Panc1 (cell line): ENCODE data around the gene ITFG1. TPM values are rescaled to one million over a fixed set of nuclear protein-coding genes. Genes with fewer than 3 reads are reported as not detected.

ENCODE experiments used
- ATAC-seq: fragments of 200-7000 bp; cut with Tn5 transposase; 2 replicates; pipeline ENCODE4 v1.9.1; 2020; ENCODE audit warnings: mild to moderate bottlenecking, moderate library complexity
- BruUV-seq: library from RNA; stranded (reverse); fragments of 400-500 nt; replicated peaks from 2 replicates; lab custom pipeline; 2021; lab: Mats Ljungman, UMichigan
- CTCF ChIA-PET: fragments of 300-600 bp; sonication (Branson Sonifier 250); formaldehyde crosslinking; loops from one replicate; lab custom pipeline; 2022; ENCODE audit warnings: antibody characterized with exemption; lab: Charles Lee
- POLR2A ChIA-PET: fragments of 300-600 bp; sonication (Branson Sonifier 250); formaldehyde crosslinking; loops from one replicate; lab custom pipeline; 2022; ENCODE audit warnings: antibody characterized with exemption; lab: Charles Lee
- DNase-seq: peaks from one replicate; pipeline ENCODE4 v3.0.0-alpha.2; 2010; ENCODE audit warnings: low read depth, low spot score
- H3K27ac ChIP-seq: 2 replicates; pipeline ENCODE4 v1.5.1; 2011; ENCODE audit warnings: mild to moderate bottlenecking, low read length, inconsistent platforms
- H3K27me3 ChIP-seq: fragments of 200-500 bp; sonication (Bioruptor generic); 2 replicates; pipeline ENCODE4 v1.6.0; 2014; ENCODE audit warnings: low read length, inconsistent platforms; ENCODE audit not compliant: control insufficient read depth, insufficient read depth
- H3K36me3 ChIP-seq: fragments of 200-500 bp; sonication (Bioruptor generic); 2 replicates; pipeline ENCODE4 v1.5.1; 2014; ENCODE audit warnings: inconsistent platforms, mild to moderate bottlenecking, low read length, moderate library complexity; ENCODE audit not compliant: control insufficient read depth, insufficient read depth
- H3K4me1 ChIP-seq: 2 replicates; pipeline ENCODE4 v1.5.1; 2011; ENCODE audit warnings: inconsistent platforms, mild to moderate bottlenecking, low read length, moderate library complexity; ENCODE audit not compliant: control insufficient read depth, insufficient read depth
- H3K4me3 ChIP-seq, 2 experiments: 2 replicates each; pipeline ENCODE4 v1.5.1; 2011 to 2012; ENCODE audit warnings: low read depth in 2 of 2, low read length in 2 of 2, mild to moderate bottlenecking in 2 of 2, inconsistent platforms in 1 of 2, moderate library complexity in 1 of 2
- H3K9me3 ChIP-seq: fragments of 200-500 bp; sonication (Bioruptor generic); 2 replicates; pipeline ENCODE4 v1.5.1; 2014; ENCODE audit warnings: low read depth, mild to moderate bottlenecking, inconsistent platforms, low read length, moderate library complexity; ENCODE audit not compliant: control insufficient read depth, insufficient read depth
- POLR2AphosphoS5 ChIP-seq: IDR thresholded peaks from 2 replicates; pipeline ENCODE4 v1.6.1; 2012; ENCODE audit warnings: mild to moderate bottlenecking, low read depth, low read length, moderate library complexity
- SIN3A ChIP-seq: IDR thresholded peaks from 2 replicates; pipeline ENCODE4 v1.6.1; 2012; ENCODE audit warnings: low read depth, mild to moderate bottlenecking, low read length, moderate library complexity, borderline replicate concordance; ENCODE audit not compliant: insufficient read depth
- TCF7L2 ChIP-seq: IDR thresholded peaks from 2 replicates; pipeline ENCODE4 v1.6.1; 2011; ENCODE audit warnings: mild to moderate bottlenecking, low read depth, low read length, inconsistent platforms
- in situ Hi-C: cut with HindIII; loops from 2 replicates; pipeline ENCODE4 v1.10.0; 2016; ENCODE audit warnings: low sequenced_read_pairs, low pct_unique_long_range_greater_than_20kb
- intact Hi-C: fragments of 100-400 bp; cut with micrococcal nuclease; formaldehyde crosslinking; loops from one replicate; pipeline ENCODE4 v1.10.0; 2022; ENCODE audit not compliant: unreplicated experiment
- total RNA-seq: library from RNA; stranded (reverse); gene quantifications from one replicate; pipeline ENCODE4 v1.2.1, GENCODE V29; 2021; ENCODE audit not compliant: unreplicated experiment
- TF ChIP-seq, protein P1 (sequence below), 2 experiments: IDR thresholded peaks; 2 replicates each; pipeline ENCODE4 v1.6.1; 2011 to 2012; ENCODE audit warnings: low read depth in 2 of 2, control low read depth in 1 of 2, low read length in 1 of 2, mild to moderate bottlenecking in 1 of 2, moderate library complexity in 1 of 2; ENCODE audit not compliant: insufficient read depth in 1 of 2
- TF ChIP-seq, protein P2 (sequence below): fragments of 450-650 bp; IDR thresholded peaks from 2 replicates; pipeline ENCODE4 v1.5.1; 2017; ENCODE audit warnings: mild to moderate bottlenecking

The ITFG1 gene
- total RNA-seq, 1 experiment from 2014 or later = 26.5 TPM

DNA sequence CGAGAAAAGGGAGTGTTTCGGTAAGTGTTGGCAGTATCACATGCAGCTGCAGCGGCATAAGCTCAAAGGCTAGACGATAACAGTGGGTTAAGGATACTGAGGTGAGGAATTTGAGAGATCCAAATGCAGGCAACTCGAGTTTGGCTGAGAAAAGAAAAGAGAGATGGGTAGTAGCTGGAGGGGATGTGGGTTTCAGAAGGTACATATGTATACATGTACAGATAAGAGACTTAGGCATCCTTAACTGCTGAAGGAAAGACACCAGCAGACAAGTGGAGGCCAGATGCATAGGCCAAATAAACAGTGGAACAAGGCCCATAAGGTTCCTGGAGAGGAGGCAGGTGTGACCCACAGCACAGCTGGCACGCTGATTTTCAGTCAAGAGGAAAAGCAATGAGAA is 230.6 kb downstream of the ITFG1 start:
- DNase-seq = no peak
- no TSS peak for BruUV-seq
- no peaks in the 10 kb centered on the region for H3K4me1 ChIP-seq
- no peak for ATAC-seq
- in situ Hi-C loops (no loop called here), intact Hi-C loops (no loop called here)
- POLR2A ChIA-PET = no interaction called here
- H3K27me3 ChIP-seq = no peaks in the 10 kb centered on the region
- no peak overlapping the region for H3K27ac ChIP-seq
- CTCF ChIA-PET = no interaction called here
- TF ChIP-seq, protein P1, sequence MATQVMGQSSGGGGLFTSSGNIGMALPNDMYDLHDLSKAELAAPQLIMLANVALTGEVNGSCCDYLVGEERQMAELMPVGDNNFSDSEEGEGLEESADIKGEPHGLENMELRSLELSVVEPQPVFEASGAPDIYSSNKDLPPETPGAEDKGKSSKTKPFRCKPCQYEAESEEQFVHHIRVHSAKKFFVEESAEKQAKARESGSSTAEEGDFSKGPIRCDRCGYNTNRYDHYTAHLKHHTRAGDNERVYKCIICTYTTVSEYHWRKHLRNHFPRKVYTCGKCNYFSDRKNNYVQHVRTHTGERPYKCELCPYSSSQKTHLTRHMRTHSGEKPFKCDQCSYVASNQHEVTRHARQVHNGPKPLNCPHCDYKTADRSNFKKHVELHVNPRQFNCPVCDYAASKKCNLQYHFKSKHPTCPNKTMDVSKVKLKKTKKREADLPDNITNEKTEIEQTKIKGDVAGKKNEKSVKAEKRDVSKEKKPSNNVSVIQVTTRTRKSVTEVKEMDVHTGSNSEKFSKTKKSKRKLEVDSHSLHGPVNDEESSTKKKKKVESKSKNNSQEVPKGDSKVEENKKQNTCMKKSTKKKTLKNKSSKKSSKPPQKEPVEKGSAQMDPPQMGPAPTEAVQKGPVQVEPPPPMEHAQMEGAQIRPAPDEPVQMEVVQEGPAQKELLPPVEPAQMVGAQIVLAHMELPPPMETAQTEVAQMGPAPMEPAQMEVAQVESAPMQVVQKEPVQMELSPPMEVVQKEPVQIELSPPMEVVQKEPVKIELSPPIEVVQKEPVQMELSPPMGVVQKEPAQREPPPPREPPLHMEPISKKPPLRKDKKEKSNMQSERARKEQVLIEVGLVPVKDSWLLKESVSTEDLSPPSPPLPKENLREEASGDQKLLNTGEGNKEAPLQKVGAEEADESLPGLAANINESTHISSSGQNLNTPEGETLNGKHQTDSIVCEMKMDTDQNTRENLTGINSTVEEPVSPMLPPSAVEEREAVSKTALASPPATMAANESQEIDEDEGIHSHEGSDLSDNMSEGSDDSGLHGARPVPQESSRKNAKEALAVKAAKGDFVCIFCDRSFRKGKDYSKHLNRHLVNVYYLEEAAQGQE (IDR thresholded peaks at IDR 0.05; ENCODE audit: insufficient read depth in 1 of 2, low read depth in 2 of 2, low read length in 1 of 2) = no peak
- H3K9me3 ChIP-seq = no peaks in the 10 kb centered on the region
- no peaks in the 10 kb centered on the region; the same call in 1 of the 2 replicates for H3K36me3 ChIP-seq
- H3K4me3 ChIP-seq = no peak overlapping the region

DNA sequence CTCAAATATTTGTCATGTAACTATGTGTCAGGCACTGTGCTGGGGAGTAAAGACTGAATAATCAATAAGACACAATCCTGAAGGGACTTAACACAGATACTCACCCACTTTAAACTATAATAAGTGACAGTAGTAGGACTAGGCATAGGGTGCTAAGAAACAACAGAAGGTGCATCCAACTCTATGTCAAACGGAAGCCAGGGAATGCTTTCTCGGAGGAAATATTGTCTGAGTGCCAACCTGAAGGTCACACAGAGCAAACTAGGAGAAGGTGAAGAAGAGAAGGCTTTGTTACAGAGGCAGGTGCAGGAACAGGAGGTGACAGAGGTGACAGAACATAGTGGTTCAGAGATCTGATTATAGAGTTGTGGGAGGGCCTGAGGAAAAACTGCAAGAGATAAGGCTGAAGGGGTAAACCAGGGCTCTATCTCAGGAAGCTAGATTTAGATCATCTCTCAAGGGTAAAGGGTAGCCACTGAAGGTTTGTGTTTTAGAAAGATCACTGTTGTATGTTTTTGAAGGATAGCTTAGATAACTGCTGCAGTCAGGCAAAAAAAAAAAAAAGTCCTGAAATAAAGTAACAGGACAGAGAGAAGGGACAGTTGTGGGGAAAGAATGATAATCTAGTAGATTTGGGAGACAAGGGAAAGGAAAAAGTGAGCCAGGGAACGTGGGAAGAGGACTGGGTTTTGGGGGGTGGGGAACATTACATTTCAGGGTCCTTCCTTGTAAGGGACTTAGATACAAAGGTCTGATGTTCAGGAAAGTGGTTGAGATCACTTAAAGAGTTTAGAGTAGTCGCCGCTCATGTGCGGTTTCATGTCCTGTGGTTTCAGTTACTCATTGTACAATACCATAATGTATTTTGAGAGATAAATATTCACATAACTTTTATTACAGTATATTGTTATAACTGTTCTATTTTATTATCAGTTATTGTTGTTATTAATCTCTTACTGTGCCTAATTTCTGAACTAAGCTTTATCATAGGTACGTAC is 231.5 kb downstream of the ITFG1 start:
- Histone ChIP-seq H3K36me3 (no peaks in the 10 kb centered on the region; the same call in 1 of the 2 replicates), H3K9me3 (no peaks in the 10 kb centered on the region), H3K4me3 (no peak overlapping the region), H3K27me3 (no peaks in the 10 kb centered on the region), H3K4me1 (no peaks in the 10 kb centered on the region), H3K27ac (no peak overlapping the region)
- no TSS peak for BruUV-seq
- in situ Hi-C loops = no loop called here
- POLR2A ChIA-PET = no interaction called here
- CTCF ChIA-PET = no interaction called here
- DNase-seq (no peak), ATAC-seq (no peak)
- intact Hi-C loops = no loop called here
- TF ChIP-seq TCF7L2 (no peak), SIN3A (no peak), POLR2AphosphoS5 (no peak)
- TF ChIP-seq, protein P2, sequence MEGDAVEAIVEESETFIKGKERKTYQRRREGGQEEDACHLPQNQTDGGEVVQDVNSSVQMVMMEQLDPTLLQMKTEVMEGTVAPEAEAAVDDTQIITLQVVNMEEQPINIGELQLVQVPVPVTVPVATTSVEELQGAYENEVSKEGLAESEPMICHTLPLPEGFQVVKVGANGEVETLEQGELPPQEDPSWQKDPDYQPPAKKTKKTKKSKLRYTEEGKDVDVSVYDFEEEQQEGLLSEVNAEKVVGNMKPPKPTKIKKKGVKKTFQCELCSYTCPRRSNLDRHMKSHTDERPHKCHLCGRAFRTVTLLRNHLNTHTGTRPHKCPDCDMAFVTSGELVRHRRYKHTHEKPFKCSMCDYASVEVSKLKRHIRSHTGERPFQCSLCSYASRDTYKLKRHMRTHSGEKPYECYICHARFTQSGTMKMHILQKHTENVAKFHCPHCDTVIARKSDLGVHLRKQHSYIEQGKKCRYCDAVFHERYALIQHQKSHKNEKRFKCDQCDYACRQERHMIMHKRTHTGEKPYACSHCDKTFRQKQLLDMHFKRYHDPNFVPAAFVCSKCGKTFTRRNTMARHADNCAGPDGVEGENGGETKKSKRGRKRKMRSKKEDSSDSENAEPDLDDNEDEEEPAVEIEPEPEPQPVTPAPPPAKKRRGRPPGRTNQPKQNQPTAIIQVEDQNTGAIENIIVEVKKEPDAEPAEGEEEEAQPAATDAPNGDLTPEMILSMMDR = no peak
- TF ChIP-seq, protein P1 (IDR thresholded peaks at IDR 0.05; ENCODE audit: insufficient read depth in 1 of 2, low read depth in 2 of 2, low read length in 1 of 2) = no peak
